ENCODE results near the gene FRK. TPM values are rescaled to one million over a fixed set of nuclear protein-coding genes. Genes with fewer than 3 reads are reported as not detected.

The FRK gene
- total RNA-seq, 2 experiments from 2014 or later, result 0.13 to 0.46 TPM

DNA sequence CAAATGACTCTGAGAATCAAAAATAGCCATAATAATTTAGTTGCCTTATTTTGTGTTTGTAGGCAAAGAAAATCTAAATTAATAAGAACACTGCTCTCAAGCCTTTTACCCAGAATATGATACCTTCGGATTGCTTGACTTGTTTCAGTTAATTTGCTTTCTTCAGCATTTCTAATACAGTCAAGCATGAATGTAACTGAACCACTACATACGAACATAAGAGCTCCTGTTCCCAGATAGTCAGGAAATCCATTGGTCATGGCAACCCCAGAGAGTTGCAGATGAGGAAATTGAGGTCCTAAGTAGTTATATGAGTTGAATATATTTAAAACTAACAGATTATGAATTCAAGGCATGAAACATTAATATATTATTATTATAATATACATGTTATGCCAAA is 2.9 kb downstream of the FRK start:
- ChIA-PET POLR2A (no interaction called here), CTCF (ENCODE audit: unreplicated experiment) (no interaction called here)
- intact Hi-C loops (cut with micrococcal nuclease; ENCODE audit: unreplicated experiment), result no loop called here
- Histone ChIP-seq H3K4me3 (ENCODE audit: low read depth, low read length, poor library complexity, severe bottlenecking) (no peak overlapping the region), H4K20me1 (ENCODE audit: insufficient read depth, low read length) (no peaks in the 10 kb centered on the region), H3K27ac (ENCODE audit: low read depth, low read length, poor library complexity, severe bottlenecking) (no peak overlapping the region), H3K4me2 (ENCODE audit: low read length) (no peak overlapping the region), H3K9me2 (ENCODE audit: insufficient read depth, low read length) (no peaks in the 10 kb centered on the region), H2AFZ (ENCODE audit: low read length) (no peak overlapping the region), H3K36me3 (ENCODE audit: insufficient read depth, low read length) (no peaks in the 10 kb centered on the region), H3K9me3 (ENCODE audit: low read length) (no peaks in the 10 kb centered on the region), H3K4me1 (ENCODE audit: insufficient read depth, low read length, poor library complexity, severe bottlenecking) (no peaks in the 10 kb centered on the region), H3K79me2 (ENCODE audit: insufficient read depth, low read depth, low read length) (no peaks in the 10 kb centered on the region)
- TF ChIP-seq, protein P1, sequence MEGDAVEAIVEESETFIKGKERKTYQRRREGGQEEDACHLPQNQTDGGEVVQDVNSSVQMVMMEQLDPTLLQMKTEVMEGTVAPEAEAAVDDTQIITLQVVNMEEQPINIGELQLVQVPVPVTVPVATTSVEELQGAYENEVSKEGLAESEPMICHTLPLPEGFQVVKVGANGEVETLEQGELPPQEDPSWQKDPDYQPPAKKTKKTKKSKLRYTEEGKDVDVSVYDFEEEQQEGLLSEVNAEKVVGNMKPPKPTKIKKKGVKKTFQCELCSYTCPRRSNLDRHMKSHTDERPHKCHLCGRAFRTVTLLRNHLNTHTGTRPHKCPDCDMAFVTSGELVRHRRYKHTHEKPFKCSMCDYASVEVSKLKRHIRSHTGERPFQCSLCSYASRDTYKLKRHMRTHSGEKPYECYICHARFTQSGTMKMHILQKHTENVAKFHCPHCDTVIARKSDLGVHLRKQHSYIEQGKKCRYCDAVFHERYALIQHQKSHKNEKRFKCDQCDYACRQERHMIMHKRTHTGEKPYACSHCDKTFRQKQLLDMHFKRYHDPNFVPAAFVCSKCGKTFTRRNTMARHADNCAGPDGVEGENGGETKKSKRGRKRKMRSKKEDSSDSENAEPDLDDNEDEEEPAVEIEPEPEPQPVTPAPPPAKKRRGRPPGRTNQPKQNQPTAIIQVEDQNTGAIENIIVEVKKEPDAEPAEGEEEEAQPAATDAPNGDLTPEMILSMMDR (conservative IDR thresholded peaks at IDR 0.05; ENCODE audit: low read length), result no peak
- no peak for TF ChIP-seq EZH2phosphoT487 (IDR thresholded peaks at IDR 0.05; ENCODE audit: borderline replicate concordance, low read depth, low read length)
- no TSS peak for BruUV-seq (replicated peaks)
- DNase-seq (ENCODE audit: low spot score), result no peak

DNA sequence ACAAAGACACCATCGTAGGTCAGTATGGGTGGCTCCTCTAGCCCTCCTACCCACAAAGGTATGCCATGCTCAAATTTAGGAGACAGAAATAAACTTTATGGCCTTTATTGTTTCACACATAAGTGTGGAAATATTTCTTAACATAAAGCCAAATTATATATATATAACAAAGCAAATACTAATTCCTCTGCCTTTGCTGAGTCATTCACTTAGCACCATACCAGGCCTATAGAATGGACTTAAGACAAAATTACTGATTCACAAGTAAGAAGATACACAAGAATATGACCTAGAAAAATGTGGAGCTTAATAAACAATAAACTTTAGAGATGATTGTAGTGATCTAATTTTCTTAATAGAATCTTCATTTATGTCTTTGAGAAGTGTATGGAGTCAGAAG is 5.2 kb downstream of the FRK start:
- DNase-seq (ENCODE audit: low spot score), result no peak
- CTCF ChIA-PET (ENCODE audit: unreplicated experiment), result no interaction called here
- H3K9me3 ChIP-seq (ENCODE audit: low read length), result no peaks in the 10 kb centered on the region
- no peak for TF ChIP-seq EZH2phosphoT487 (IDR thresholded peaks at IDR 0.05; ENCODE audit: borderline replicate concordance, low read depth, low read length)
- TF ChIP-seq, protein P1 (conservative IDR thresholded peaks at IDR 0.05; ENCODE audit: low read length), result no peak
- no peaks in the 10 kb centered on the region for H4K20me1 ChIP-seq (ENCODE audit: insufficient read depth, low read length)
- no peaks in the 10 kb centered on the region for H3K4me1 ChIP-seq (ENCODE audit: insufficient read depth, low read length, poor library complexity, severe bottlenecking)
- no peaks in the 10 kb centered on the region for H3K9me2 ChIP-seq (ENCODE audit: insufficient read depth, low read length)
- intact Hi-C loops (cut with micrococcal nuclease; ENCODE audit: unreplicated experiment), result no loop called here
- no peaks in the 10 kb centered on the region for H3K36me3 ChIP-seq (ENCODE audit: insufficient read depth, low read length)
- POLR2A ChIA-PET, result interaction anchor here (0.7 to 1.5 kb wide), 2 partner anchors 27 to 30 kb away, joined by 3 to 4 read pairs; no protein-coding TSS in a partner anchor
- H3K27ac ChIP-seq (ENCODE audit: low read depth, low read length, poor library complexity, severe bottlenecking), result no peak overlapping the region
- no peak overlapping the region for H3K4me3 ChIP-seq (ENCODE audit: low read depth, low read length, poor library complexity, severe bottlenecking)
- no peaks in the 10 kb centered on the region for H3K79me2 ChIP-seq (ENCODE audit: insufficient read depth, low read depth, low read length)
- BruUV-seq (replicated peaks), result no TSS peak
- no peak overlapping the region for H3K4me2 ChIP-seq (ENCODE audit: low read length)
- H2AFZ ChIP-seq (ENCODE audit: low read length), result no peak overlapping the region

DNA sequence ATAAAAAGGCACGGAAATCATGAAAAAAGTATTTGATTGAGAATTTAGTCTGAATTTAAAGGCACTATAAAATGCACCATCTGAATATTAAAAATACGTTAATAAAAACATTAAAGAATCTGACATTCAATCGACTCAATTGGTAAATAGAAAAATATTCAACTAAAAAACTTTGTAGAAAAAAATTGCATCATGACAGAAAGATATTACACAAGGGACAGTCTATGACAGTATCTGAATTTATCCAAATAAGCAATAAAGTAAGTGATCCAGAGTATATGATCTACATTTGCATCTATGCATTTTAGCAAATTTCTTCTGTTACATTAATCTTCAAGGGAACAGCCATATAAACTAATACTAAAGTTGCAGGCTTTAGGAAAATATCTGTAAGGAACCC is 9.4 kb downstream of the FRK start:
- ChIA-PET CTCF (ENCODE audit: unreplicated experiment) (no interaction called here), POLR2A (interaction anchor here (1.2 to 3.6 kb wide), 3 partner anchors 13 to 50 kb away, joined by 3 to 12 read pairs (median 11); no protein-coding TSS in a partner anchor)
- Histone ChIP-seq H3K4me1 (ENCODE audit: insufficient read depth, low read length, poor library complexity, severe bottlenecking) (peaks cover 10% of the 10 kb centered on the region), H3K36me3 (ENCODE audit: insufficient read depth, low read length) (no peaks in the 10 kb centered on the region), H4K20me1 (ENCODE audit: insufficient read depth, low read length) (no peaks in the 10 kb centered on the region), H3K9me3 (ENCODE audit: low read length) (no peaks in the 10 kb centered on the region), H3K9me2 (ENCODE audit: insufficient read depth, low read length) (no peaks in the 10 kb centered on the region), H2AFZ (ENCODE audit: low read length) (no peak overlapping the region), H3K27ac (ENCODE audit: low read depth, low read length, poor library complexity, severe bottlenecking) (no peak overlapping the region), H3K4me2 (ENCODE audit: low read length) (no peak overlapping the region), H3K4me3 (ENCODE audit: low read depth, low read length, poor library complexity, severe bottlenecking) (no peak overlapping the region), H3K79me2 (ENCODE audit: insufficient read depth, low read depth, low read length) (no peaks in the 10 kb centered on the region)
- intact Hi-C loops (cut with micrococcal nuclease; ENCODE audit: unreplicated experiment), result no loop called here
- no TSS peak for BruUV-seq (replicated peaks)
- no peak for DNase-seq (ENCODE audit: low spot score)
- TF ChIP-seq EZH2phosphoT487 (IDR thresholded peaks at IDR 0.05; ENCODE audit: borderline replicate concordance, low read depth, low read length), result no peak
- TF ChIP-seq, protein P1 (conservative IDR thresholded peaks at IDR 0.05; ENCODE audit: low read length), result no peak

Measured in OCI-LY7 (cell line).